Measurements from ENCODE around the gene NFIB.

NFIB gene

GRCh38 chr9:14273696-14274121, 40.2 kb downstream of the NFIB start:
- DNase-seq (ENCODE audit: low read depth): peak; percentile 16

DNA sequence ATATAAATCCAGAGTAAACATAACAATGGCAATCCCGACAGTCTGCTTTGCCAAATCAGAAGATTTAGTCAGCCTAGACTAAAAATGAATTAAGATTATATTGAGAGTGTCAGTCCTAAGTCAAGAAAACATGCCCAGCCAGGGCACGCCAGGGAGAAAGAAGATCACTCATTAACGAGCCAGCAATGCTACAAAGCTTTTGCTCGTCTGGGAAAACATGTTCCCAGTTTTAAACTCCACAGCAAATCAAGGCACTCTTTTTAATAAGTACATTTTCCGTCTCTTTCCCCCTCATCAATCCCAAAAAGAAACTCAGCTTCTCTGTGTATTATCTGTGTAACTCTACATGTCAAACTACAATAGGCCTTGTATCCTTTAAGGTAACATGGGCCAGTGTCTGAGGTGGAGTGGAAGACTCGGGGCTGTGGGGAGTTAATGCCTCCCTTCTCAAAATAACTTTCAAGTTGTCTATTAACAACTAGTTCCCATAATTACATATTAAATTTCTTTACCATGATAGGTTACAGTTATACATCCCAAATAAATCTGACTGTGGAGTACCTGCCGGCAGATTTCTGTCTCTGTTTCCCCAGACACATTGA, 40.9 kb downstream of the NFIB start:
- DNase-seq (ENCODE audit: low read depth): no peak

- peak; percentile 91 for DNase-seq (ENCODE audit: low read depth)
Observed at GRCh38 chr9:14271093-14271673, 42.8 kb downstream of the NFIB start.

GRCh38 chr9:14270358-14271092, 43.4 kb downstream of the NFIB start:
- peak; percentile 74 for DNase-seq (ENCODE audit: low read depth)

- no peak for DNase-seq (ENCODE audit: low read depth)
Observed at GRCh38 chr9:14269916-14270315, 44.0 kb downstream of the NFIB start.

- no peak for DNase-seq (ENCODE audit: low read depth)
Observed at GRCh38 chr9:14263707-14264483, 50.0 kb downstream of the NFIB start.

DNA sequence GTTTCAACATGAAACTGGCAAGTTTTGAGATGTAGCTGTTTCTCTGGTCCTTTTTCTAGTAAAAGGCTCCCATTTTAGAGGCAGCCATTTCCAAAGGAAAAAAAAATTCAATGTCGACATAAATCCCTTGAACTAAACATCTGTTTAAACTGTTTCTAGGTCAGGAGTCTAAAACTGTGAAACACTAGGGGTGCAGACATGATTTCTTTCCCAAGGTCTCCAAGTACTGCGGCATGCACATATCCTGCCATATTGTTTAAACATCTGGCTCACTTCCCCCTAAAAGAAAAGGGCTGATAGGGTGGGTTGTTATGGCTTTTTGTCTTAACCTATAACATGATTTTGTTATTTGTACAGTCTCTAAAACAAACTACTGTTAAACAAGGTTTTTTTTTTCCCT, 51.1 kb downstream of the NFIB start:
- no peak for DNase-seq (ENCODE audit: low read depth)

GRCh38 chr9:14261616-14262015, 52.3 kb downstream of the NFIB start:
- no peak for DNase-seq (ENCODE audit: low read depth)

- DNase-seq (ENCODE audit: low read depth): no peak
Observed at GRCh38 chr9:14260101-14260500, 53.8 kb downstream of the NFIB start.

DNA sequence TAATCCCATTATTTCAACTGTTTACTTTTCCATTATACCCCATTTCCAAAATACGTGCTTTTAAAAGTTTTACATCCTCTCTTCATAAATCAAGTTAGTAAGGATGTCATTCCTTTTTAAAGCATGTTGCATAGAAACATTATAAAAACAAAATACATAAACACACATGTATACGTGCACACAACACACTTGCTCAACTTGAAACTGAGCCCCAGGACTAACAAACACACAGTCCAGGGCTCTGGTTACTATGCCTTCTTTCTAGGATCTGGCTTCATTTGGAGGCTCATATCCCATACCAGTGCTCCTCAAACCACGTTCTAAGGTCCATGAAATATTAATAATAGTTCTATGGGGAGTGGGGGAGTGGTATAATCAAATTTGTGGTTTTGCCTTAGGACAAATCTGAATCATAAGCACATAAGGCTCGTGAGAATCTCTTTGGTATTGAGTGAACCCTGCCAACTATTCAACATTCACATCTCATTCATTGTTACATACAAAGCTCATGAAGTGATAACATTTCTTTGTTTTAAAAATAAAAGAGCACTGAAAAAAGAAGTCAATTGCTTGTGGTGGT, 55.2 kb downstream of the NFIB start:
- DNase-seq (ENCODE audit: low read depth): peak; percentile 79

GRCh38 chr9:14258156-14258555, 55.8 kb downstream of the NFIB start:
- DNase-seq (ENCODE audit: low read depth): no peak

GRCh38 chr9:14256588-14256987, 57.4 kb downstream of the NFIB start:
- DNase-seq (ENCODE audit: low read depth): no peak

DNA sequence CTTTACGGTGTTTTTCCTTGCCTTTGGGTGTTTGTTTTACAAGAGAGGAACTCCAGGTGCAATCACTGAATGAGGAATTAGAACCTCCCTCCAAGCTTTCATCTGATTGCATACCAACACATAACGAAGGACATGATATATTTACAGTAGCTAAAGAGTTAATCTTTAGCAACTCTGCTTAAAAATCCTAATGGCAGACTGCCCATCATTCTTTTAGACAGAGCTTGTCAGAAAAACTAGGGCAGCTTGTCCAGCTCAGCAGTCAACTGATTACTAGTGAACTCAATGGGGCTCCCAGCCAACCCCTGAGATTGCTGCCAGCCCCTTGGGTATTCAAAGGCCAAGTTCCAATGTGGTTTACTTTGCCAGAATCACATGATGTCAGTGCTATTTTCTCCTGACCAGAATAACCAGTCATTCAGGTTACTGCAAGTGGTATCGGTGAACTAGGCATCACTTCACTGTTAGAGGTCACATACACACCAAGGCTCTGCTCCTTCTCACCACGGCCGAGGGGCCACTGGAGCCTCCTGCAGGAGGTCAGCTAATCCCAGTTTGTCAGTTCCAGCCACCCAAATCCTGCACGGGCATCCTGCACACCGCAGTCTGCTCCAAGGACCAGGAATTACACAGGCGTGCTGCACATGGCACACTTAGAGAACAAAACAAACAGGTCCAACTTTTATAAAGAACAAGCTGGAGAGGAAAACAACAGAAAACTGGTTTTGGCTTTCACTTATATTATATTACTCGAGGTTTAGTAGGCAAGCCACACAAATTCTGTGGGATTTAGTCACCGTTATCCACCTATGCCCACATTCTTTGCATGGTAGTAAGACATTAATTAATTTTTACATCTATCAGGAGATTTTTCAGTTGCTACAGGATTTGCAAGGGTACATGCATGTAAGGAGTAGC, 62.5 kb downstream of the NFIB start:
- DNase-seq (ENCODE audit: low read depth): peak; percentile 92

DNA sequence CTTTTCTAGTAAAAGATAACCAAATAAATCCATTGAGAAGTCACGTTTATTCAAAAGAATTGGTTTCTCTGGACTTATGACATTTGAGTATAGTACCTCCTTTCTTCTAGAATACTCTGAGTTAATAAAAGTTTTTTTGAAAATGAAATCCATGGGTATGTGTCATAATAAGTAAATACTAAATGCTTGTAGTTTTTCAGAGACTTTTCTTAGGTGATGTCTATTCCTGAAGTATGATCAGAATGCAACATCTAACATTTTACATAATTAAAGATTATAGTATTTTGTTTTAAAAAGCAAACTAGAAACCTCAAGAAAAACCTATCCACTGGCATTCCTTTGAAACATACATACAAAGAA, 63.2 kb downstream of the NFIB start:
- DNase-seq (ENCODE audit: low read depth): no peak

GRCh38 chr9:14249527-14249926, 64.4 kb downstream of the NFIB start:
- DNase-seq (ENCODE audit: low read depth): no peak

GRCh38 chr9:14248149-14248548, 65.8 kb downstream of the NFIB start:
- no peak for DNase-seq (ENCODE audit: low read depth)

- no peak for DNase-seq (ENCODE audit: low read depth)
Observed at GRCh38 chr9:14247577-14247976, 66.4 kb downstream of the NFIB start.

GRCh38 chr9:14246951-14247350, 67.0 kb downstream of the NFIB start:
- DNase-seq (ENCODE audit: low read depth): peak; percentile 48

DNA sequence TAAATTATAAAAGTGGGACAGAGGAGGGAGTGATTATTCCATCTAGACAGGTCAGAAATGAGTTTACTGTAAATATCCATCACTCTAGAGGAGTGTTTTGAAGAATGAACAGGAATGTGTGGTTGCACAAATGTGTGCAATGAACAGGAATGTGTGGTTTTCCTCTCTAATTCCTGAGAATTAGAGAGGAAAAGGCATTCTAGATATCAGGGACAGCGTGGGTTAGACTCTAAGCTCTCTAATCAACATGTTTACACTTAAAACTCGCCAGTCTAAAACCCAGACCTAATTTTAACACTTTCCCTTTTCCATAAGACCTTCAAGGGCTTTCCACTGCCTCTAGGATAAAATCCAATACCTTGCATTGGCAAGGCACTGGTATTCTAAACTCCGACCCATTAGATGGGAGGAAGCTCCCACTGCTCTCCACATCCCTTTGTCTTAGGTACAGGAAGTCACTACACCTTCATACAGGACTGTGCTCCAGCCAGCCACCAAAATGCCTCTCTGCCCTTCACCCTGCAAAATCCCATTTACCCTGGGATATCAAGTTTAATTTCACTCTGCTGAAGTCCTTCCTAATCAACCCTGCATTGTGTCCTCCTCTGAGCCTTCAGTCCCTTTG, 67.9 kb downstream of the NFIB start:
- peak; percentile 93 for DNase-seq (ENCODE audit: low read depth)

- DNase-seq (ENCODE audit: low read depth): no peak
Observed at GRCh38 chr9:14243514-14244042, 70.4 kb downstream of the NFIB start.
